ENCODE data around the gene SGCD. TPM values are rescaled to one million over a fixed set of nuclear protein-coding genes. Genes with fewer than 3 reads are reported as not detected.

SGCD gene
- total RNA-seq, 1 donor from 2014 or later, result 32.9 TPM

DNA sequence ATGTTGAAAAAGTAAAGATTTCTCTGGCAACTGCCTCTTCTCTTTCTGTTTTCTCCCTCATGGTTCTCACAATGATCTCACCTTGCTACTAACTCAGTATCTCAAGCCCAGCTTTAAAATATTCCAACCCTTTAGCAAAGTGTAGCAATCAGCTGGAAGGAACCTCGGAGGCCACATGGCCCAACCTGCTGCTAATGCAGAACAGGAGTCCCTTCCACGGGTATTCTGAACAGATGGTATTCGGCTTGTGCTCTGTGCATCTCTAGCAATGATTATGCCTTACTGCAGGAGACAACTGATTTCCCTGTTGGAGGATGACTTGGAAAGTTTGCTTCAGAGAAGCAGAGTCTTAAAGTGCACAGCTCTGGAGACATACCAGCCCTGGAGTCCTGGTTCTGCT lies 371.4 kb downstream of the SGCD start:
- intact Hi-C loops (cut with DNase I), result no loop called here
- DNase-seq (ENCODE audit: low spot score) (no peak), ATAC-seq (no peak)

- intact Hi-C loops (cut with DNase I), result no loop called here
- DNase-seq (ENCODE audit: low spot score), result no peak
- ATAC-seq, result no peak
These were observed 372.2 kb downstream of the SGCD start for GRCh38 chr5:156699147-156699546.

DNA sequence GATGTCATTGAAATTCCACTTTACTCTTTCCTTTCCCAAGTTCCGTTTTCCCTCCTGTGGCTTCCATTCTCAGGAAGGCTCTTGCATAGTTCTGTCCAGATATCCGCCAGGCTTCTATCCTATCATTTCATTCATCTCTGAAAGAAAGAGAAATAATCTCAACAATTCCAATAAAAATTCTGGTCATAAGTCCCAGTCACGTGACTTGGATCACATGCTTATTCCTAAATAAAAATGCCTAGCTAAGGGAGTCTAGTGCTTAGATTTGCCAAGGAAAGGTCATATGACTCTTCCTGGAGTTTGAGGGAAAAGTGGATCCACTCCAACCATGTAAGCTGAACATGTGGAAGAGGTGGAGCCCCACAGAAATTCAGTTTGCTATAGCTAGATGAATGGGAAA lies 377.2 kb downstream of the SGCD start:
- ATAC-seq, result no peak
- DNase-seq (ENCODE audit: low spot score), result no peak
- intact Hi-C loops (cut with DNase I), result no loop called here

DNA sequence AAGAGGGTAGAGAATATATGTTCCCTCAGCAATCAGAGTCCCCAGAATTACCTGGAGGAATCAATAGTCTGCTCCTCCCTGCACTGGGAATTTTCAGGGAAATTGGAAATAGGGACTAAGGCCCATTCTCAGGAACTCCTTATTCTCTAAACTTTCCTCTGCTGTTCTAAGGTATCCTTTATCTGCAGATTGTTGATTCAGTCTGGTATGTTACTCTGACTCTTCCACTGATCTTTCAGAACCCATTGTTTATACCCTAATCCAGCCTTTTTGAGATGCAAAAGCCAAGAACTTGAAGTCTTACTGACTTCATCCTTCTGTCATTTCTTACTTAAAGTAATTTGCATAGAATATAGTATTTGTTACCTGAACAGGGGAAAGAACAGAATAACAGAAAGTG lies 379.7 kb downstream of the SGCD start:
- intact Hi-C loops (cut with DNase I), result no loop called here
- ATAC-seq, result no peak
- no peak for DNase-seq (ENCODE audit: low spot score)

DNA sequence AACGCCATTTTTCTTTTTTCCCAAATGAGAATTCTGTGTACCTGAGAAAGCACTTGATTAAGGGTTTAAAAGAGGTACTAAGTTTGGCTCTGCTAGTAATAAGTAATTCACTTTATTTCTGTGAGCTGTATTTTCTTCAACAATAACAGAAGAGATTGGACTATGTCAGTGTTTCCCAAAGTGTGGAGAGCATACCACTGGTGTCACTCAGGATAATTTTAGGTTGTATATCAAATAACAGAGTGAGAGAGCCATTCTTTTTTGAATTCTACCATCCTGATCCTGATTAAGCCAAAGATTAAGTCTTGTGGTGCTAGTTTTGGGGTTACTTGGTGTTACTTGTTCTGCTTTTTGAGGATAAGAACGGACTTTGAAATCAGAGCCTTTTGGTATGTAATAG lies 380.8 kb downstream of the SGCD start:
- intact Hi-C loops (cut with DNase I), result no loop called here
- no peak for DNase-seq (ENCODE audit: low spot score)
- ATAC-seq, result no peak

- DNase-seq (ENCODE audit: low spot score) (no peak), ATAC-seq (no peak)
- intact Hi-C loops (cut with DNase I), result no loop called here
These were observed 388.3 kb downstream of the SGCD start for GRCh38 chr5:156715287-156715686.

GRCh38 chr5:156716591-156717380 lies 389.8 kb downstream of the SGCD start:
- no peak for ATAC-seq
- no peak for DNase-seq (ENCODE audit: low spot score)
- intact Hi-C loops (cut with DNase I), result no loop called here

- DNase-seq (ENCODE audit: low spot score) (no peak), ATAC-seq (no peak)
- intact Hi-C loops (cut with DNase I), result no loop called here
These were observed 392.0 kb downstream of the SGCD start for GRCh38 chr5:156718985-156719384.

- no peak for ATAC-seq
- intact Hi-C loops (cut with DNase I), result no loop called here
- DNase-seq (ENCODE audit: low spot score), result no peak
These were observed 395.4 kb downstream of the SGCD start for GRCh38 chr5:156722358-156722757.

DNA sequence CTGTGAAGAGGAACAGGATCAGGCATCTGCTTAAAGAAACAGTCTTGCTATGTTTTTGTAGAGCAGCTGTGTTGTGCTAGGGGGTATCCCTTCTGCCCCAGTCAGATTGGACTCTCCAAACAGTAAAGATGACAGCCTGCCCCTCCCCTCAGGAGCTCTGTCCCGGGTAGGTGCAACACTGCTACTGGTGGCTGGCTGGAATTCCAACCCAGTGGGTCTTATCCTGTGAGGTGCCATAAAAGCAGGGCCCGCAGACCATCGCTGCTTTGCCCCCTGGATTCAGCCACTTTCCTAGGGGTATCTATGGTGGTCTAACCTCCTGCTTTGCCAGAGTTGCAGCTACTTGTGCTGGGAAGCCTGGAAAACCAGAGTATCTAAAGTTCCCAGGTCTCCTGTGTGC lies 408.5 kb downstream of the SGCD start:
- no peak for ATAC-seq
- no peak for DNase-seq (ENCODE audit: low spot score)
- intact Hi-C loops (cut with DNase I), result no loop called here

DNA sequence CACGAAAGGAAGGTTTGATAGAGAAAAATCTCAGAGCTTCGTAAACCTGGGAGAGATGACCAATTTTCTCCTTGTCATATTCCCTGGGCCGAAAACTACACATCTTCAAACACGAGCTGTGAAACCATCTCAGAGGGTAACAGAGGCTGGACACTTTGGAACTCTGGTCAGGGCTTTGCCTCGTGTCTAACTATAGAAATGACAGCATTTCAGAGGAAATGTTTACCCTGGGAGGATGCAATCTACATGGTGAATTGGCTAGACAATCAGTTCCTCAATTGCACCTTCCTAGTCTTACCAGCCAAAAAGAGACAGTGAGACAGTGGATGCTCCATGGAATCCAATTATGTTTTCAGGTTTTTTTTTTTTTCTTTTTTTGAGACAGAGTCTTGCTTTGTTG lies 414.6 kb downstream of the SGCD start:
- no peak for DNase-seq (ENCODE audit: low spot score)
- ATAC-seq, result no peak
- intact Hi-C loops (cut with DNase I), result no loop called here

DNA sequence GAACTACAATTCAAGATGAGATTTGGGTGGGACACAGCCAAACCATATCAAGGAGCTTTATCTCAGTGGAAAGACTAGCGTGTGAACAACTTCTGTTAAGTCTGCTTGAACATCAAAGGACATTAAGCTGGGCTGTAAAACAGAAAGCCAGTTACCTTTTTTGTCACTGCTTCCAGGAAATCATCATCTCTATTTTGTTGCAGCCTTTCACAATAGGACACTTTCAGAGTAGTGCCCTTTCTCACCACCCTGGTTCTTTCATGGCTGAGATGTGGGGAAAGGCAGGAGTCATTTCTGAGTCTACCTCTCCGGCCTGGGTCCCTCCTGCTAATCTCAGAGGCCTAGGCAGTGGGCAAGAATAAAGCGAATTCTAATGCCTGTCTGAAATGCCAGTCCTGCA lies 426.9 kb downstream of the SGCD start:
- no peak for DNase-seq (ENCODE audit: low spot score)
- ATAC-seq, result no peak
- intact Hi-C loops (cut with DNase I), result no loop called here

DNA sequence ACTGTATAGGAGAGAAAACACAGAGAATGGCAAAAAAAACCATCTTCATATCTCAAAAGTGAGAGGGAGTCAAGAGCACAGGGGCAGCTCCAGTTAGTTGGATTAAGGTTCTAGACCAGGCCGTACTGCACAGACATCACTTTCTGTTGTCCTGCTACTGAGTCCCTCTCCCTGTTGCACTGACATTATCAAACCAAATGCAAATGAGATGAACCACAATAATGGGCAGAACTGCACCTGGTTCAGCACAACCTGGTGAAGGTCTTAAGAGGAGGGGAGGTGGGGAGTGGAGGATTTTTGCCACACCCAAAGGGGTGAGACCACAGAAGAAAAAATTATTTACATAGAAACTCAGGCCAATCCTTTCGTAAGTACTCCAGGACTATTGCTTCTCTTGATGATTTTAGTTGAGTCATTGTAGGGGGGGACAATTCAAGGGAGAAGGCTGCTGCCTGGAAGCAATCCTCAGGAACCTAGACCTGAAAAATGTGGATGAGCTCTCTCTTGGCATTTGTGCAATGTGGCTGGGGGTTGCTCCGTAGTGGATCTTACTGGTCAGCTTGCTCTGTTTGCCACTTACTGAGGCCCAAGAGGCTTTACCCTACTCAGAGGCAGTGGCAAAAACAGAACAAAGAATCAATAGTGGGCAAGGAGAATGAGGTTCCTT lies 428.6 kb downstream of the SGCD start:
- no peak for DNase-seq (ENCODE audit: low spot score)
- intact Hi-C loops (cut with DNase I), result no loop called here

DNA sequence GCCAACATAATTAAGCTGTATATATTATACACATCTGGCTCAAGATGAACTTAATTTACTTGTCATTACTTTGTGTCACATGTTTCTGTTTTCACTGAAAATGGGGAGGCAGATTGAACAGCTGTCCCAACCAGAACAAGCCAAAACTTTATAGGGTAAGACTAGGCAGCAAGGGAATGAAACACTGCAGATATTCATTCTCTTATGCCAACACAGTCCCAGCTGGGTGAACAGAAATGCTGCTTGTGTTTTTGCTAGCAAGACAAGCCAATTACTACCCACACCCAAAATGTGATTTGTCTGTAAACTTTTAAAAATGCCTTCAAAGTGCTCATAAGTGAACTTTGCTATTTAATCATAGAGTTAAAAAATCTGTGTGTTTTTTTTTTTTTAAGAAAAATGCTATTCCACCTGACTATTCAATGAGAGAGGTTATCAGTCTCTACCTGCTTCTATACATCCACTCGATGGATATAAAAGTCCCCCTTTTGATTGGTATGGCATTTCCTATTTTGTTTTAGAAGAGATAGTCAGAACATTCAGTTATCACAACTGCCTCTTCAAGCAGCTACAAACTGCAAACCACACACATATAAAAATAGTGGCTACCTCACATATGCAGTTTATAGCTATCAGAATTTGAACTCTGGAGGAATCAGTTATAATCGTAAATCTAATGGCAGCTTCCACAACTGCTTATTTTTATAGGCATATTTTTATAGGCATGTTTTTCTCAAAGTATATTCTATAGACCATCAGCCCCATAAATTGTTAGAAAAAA lies 431.2 kb downstream of the SGCD start:
- intact Hi-C loops (cut with DNase I), result no loop called here
- DNase-seq (ENCODE audit: low spot score) (no peak), ATAC-seq (no peak)

More for the DNA sequence above, 428.6 kb downstream of the SGCD start:
- ATAC-seq, result no peak

GRCh38 chr5:156759156-156759555 lies 432.2 kb downstream of the SGCD start:
- intact Hi-C loops (cut with DNase I), result no loop called here
- no peak for ATAC-seq
- DNase-seq (ENCODE audit: low spot score), result no peak

- ATAC-seq, result no peak
- intact Hi-C loops (cut with DNase I), result no loop called here
These were observed 435.8 kb downstream of the SGCD start for GRCh38 chr5:156762771-156763170.

GRCh38 chr5:156764176-156764971 lies 437.4 kb downstream of the SGCD start:
- no peak for ATAC-seq
- intact Hi-C loops (cut with DNase I), result no loop called here

More at GRCh38 chr5:156762771-156763170, 435.8 kb downstream of the SGCD start:
- DNase-seq (ENCODE audit: low spot score), result no peak

DNA sequence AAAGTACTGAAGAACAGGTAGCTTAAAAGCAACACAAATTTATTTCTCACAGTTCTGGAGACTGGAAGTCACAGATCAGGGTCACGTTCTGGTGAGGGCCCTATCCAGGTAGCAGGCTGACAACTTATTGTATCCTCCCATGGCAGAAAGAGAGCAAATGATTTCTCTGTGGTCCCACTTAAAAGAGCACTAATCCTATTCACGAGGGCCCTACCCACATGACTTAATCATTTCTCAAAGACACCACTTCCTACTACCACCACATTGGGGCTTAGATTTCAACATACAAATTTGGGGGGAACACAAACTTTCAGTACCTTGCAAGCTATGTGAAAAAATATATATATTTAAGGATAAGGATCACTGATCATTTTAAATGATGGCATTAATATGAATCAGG lies 447.3 kb downstream of the SGCD start:
- intact Hi-C loops (cut with DNase I), result no loop called here
- DNase-seq (ENCODE audit: low spot score), result no peak
- ATAC-seq, result no peak

More at GRCh38 chr5:156764176-156764971, 437.4 kb downstream of the SGCD start:
- DNase-seq (ENCODE audit: low spot score), result no peak

- intact Hi-C loops (cut with DNase I), result no loop called here
- no peak for DNase-seq (ENCODE audit: low spot score)
- no peak for ATAC-seq
These were observed 451.3 kb downstream of the SGCD start for GRCh38 chr5:156778139-156778706.

Measured in sciatic nerve (tissue), 2 donors.